AG10803 (cell line): ENCODE data around the gene SZT2.

Experiments used
- DNase-seq: peaks from one replicate; pipeline ENCODE4 v3.0.0; 2010; ENCODE audit warnings: low read depth
- H3K4me3 ChIP-seq: 2 replicates; pipeline ENCODE4 v1.5.1; 2011; ENCODE audit warnings: mild to moderate bottlenecking, low read length, control low read depth
- CTCF ChIP-seq: conservative IDR thresholded peaks from 2 replicates; pipeline ENCODE4 v1.5.1; 2011; ENCODE audit warnings: mild to moderate bottlenecking, low read length, control low read depth, inconsistent platforms

SZT2 gene

GRCh38 chr1:43445606-43446387 is 56.1 kb downstream of the SZT2 start:
- no peak for DNase-seq
- no peak overlapping the region for H3K4me3 ChIP-seq
- TF ChIP-seq CTCF = no peak

GRCh38 chr1:43446388-43446740 is 56.7 kb downstream of the SZT2 start:
- H3K4me3 ChIP-seq = no peak overlapping the region
- no peak for DNase-seq
- no peak for TF ChIP-seq CTCF

- DNase-seq = no peak
- no peak overlapping the region for H3K4me3 ChIP-seq
- TF ChIP-seq CTCF = no peak
These were observed 57.5 kb downstream of the SZT2 start for GRCh38 chr1:43446881-43447835.

GRCh38 chr1:43447891-43448708 is 58.4 kb downstream of the SZT2 start:
- no peak overlapping the region for H3K4me3 ChIP-seq
- DNase-seq = no peak
- no peak for TF ChIP-seq CTCF

- H3K4me3 ChIP-seq = no peak overlapping the region
- no peak for DNase-seq
- TF ChIP-seq CTCF = no peak
These were observed 59.4 kb downstream of the SZT2 start for GRCh38 chr1:43448955-43449707.

- no peak for DNase-seq
- TF ChIP-seq CTCF = no peak
- no peak overlapping the region for H3K4me3 ChIP-seq
These were observed 60.0 kb downstream of the SZT2 start for GRCh38 chr1:43449708-43450069.
